Measurements from ENCODE around the gene NCLN.
A peak's percentile ranks its signal among the peaks of the same experiment; 100 is the strongest.
"Not testable (repeated sequence)": the region's sequence is repeated elsewhere in the genome, so short reads cannot be mapped to it uniquely, and the experiment has no call there.

The NCLN gene

GRCh38 chr19:3187662-3188511 is 2.2 kb downstream of the NCLN start:
- peak overlapping the region; percentile 97 for H3K4me3 ChIP-seq (ENCODE audit: insufficient read length, low read depth)
- DNase-seq (ENCODE audit: low read depth, low spot score): no peak
- TF ChIP-seq SUZ12 (IDR thresholded peaks at IDR 0.05; ENCODE audit: extremely low read depth, insufficient read depth, insufficient read length) (no peak), YY1 (IDR thresholded peaks at IDR 0.05; ENCODE audit: insufficient read depth, insufficient read length) (no peak), ZNF274 (IDR thresholded peaks at IDR 0.05; ENCODE audit: low read depth, low read length) (no peak)
- H3K9me3 ChIP-seq (ENCODE audit: insufficient read depth, low read length): no peaks in the 10 kb centered on the region
- peaks cover 29% of the 10 kb centered on the region for H3K4me1 ChIP-seq (ENCODE audit: insufficient read depth, insufficient read length)
- no peaks in the 10 kb centered on the region for H3K27me3 ChIP-seq (ENCODE audit: insufficient read depth, insufficient read length)
- H3K36me3 ChIP-seq (ENCODE audit: insufficient read depth, insufficient read length, low read length): peaks cover 61% of the 10 kb centered on the region
- H3K9ac ChIP-seq (ENCODE audit: insufficient read length, low read depth): peak overlapping the region; percentile 62

- no peak overlapping the region for H3K4me3 ChIP-seq (ENCODE audit: insufficient read length, low read depth)
- DNase-seq (ENCODE audit: low read depth, low spot score): no peak
- H3K4me1 ChIP-seq (ENCODE audit: insufficient read depth, insufficient read length): peaks cover 29% of the 10 kb centered on the region
- H3K9me3 ChIP-seq (ENCODE audit: insufficient read depth, low read length): no peaks in the 10 kb centered on the region
- no peaks in the 10 kb centered on the region for H3K27me3 ChIP-seq (ENCODE audit: insufficient read depth, insufficient read length)
- TF ChIP-seq ZNF274 (IDR thresholded peaks at IDR 0.05; ENCODE audit: low read depth, low read length): no peak
- TF ChIP-seq YY1 (IDR thresholded peaks at IDR 0.05; ENCODE audit: insufficient read depth, insufficient read length): no peak
- TF ChIP-seq SUZ12 (IDR thresholded peaks at IDR 0.05; ENCODE audit: extremely low read depth, insufficient read depth, insufficient read length): no peak
- peaks cover 71% of the 10 kb centered on the region for H3K36me3 ChIP-seq (ENCODE audit: insufficient read depth, insufficient read length, low read length)
- peak overlapping the region; percentile 24 for H3K9ac ChIP-seq (ENCODE audit: insufficient read length, low read depth)
Measured at GRCh38 chr19:3188627-3189596, 3.2 kb downstream of the NCLN start.

- H3K36me3 ChIP-seq (ENCODE audit: insufficient read depth, insufficient read length, low read length): peaks cover 78% of the 10 kb centered on the region
- no peak for DNase-seq (ENCODE audit: low read depth, low spot score)
- no peak overlapping the region for H3K4me3 ChIP-seq (ENCODE audit: insufficient read length, low read depth)
- H3K9ac ChIP-seq (ENCODE audit: insufficient read length, low read depth): no peak overlapping the region
- peaks cover 27% of the 10 kb centered on the region for H3K4me1 ChIP-seq (ENCODE audit: insufficient read depth, insufficient read length)
- TF ChIP-seq ZNF274 (IDR thresholded peaks at IDR 0.05; ENCODE audit: low read depth, low read length) (no peak), SUZ12 (IDR thresholded peaks at IDR 0.05; ENCODE audit: extremely low read depth, insufficient read depth, insufficient read length) (no peak), YY1 (IDR thresholded peaks at IDR 0.05; ENCODE audit: insufficient read depth, insufficient read length) (no peak)
- no peaks in the 10 kb centered on the region for H3K9me3 ChIP-seq (ENCODE audit: insufficient read depth, low read length)
- H3K27me3 ChIP-seq (ENCODE audit: insufficient read depth, insufficient read length): no peaks in the 10 kb centered on the region
Measured at GRCh38 chr19:3189702-3190469, 4.2 kb downstream of the NCLN start.

GRCh38 chr19:3190470-3190770 is 4.7 kb downstream of the NCLN start:
- no peaks in the 10 kb centered on the region for H3K27me3 ChIP-seq (ENCODE audit: insufficient read depth, insufficient read length)
- no peak overlapping the region for H3K9ac ChIP-seq (ENCODE audit: insufficient read length, low read depth)
- no peak for TF ChIP-seq SUZ12 (IDR thresholded peaks at IDR 0.05; ENCODE audit: extremely low read depth, insufficient read depth, insufficient read length)
- no peak for TF ChIP-seq YY1 (IDR thresholded peaks at IDR 0.05; ENCODE audit: insufficient read depth, insufficient read length)
- no peak for TF ChIP-seq ZNF274 (IDR thresholded peaks at IDR 0.05; ENCODE audit: low read depth, low read length)
- no peak for DNase-seq (ENCODE audit: low read depth, low spot score)
- H3K4me1 ChIP-seq (ENCODE audit: insufficient read depth, insufficient read length): peaks cover 26% of the 10 kb centered on the region
- H3K36me3 ChIP-seq (ENCODE audit: insufficient read depth, insufficient read length, low read length): peaks cover 80% of the 10 kb centered on the region
- H3K9me3 ChIP-seq (ENCODE audit: insufficient read depth, low read length): no peaks in the 10 kb centered on the region
- no peak overlapping the region for H3K4me3 ChIP-seq (ENCODE audit: insufficient read length, low read depth)

GRCh38 chr19:3190921-3191805 is 5.4 kb downstream of the NCLN start:
- Histone ChIP-seq H3K9ac (ENCODE audit: insufficient read length, low read depth) (no peak overlapping the region), H3K4me1 (ENCODE audit: insufficient read depth, insufficient read length) (peaks cover 29% of the 10 kb centered on the region), H3K9me3 (ENCODE audit: insufficient read depth, low read length) (no peaks in the 10 kb centered on the region), H3K4me3 (ENCODE audit: insufficient read length, low read depth) (no peak overlapping the region), H3K36me3 (ENCODE audit: insufficient read depth, insufficient read length, low read length) (peaks cover 88% of the 10 kb centered on the region), H3K27me3 (ENCODE audit: insufficient read depth, insufficient read length) (no peaks in the 10 kb centered on the region)
- no peak for DNase-seq (ENCODE audit: low read depth, low spot score)
- TF ChIP-seq YY1 (IDR thresholded peaks at IDR 0.05; ENCODE audit: insufficient read depth, insufficient read length) (no peak), SUZ12 (IDR thresholded peaks at IDR 0.05; ENCODE audit: extremely low read depth, insufficient read depth, insufficient read length) (no peak), ZNF274 (IDR thresholded peaks at IDR 0.05; ENCODE audit: low read depth, low read length) (no peak)

GRCh38 chr19:3191806-3192104 is 6.0 kb downstream of the NCLN start:
- H3K27me3 ChIP-seq (ENCODE audit: insufficient read depth, insufficient read length); DNase-seq (ENCODE audit: low read depth, low spot score); H3K9ac ChIP-seq (ENCODE audit: insufficient read length, low read depth); H3K9me3 ChIP-seq (ENCODE audit: insufficient read depth, low read length); H3K4me3 ChIP-seq (ENCODE audit: insufficient read length, low read depth): not testable (repeated sequence)
- H3K4me1 ChIP-seq (ENCODE audit: insufficient read depth, insufficient read length): peaks cover 33% of the 10 kb centered on the region
- H3K36me3 ChIP-seq (ENCODE audit: insufficient read depth, insufficient read length, low read length): peaks cover 93% of the 10 kb centered on the region

All from NT2/D1 (cell line).